WTC11 (cell line): ENCODE measurements around the gene FITM1. TPM values are rescaled to one million over a fixed set of nuclear protein-coding genes. Genes with fewer than 3 reads are reported as not detected.

ENCODE experiments used
- ATAC-seq: fragments of 200-7000 bp; cut with Tn5 transposase; 2 replicates; pipeline ENCODE4 v1.10.0; 2021; ENCODE audit warnings: mild to moderate bottlenecking, moderate library complexity
- CTCF ChIA-PET: fragments of 300-600 bp; sonication (Branson Sonifier 250); formaldehyde crosslinking; loops from one replicate; lab custom pipeline; 2021; ENCODE audit warnings: antibody characterized with exemption; lab: Charles Lee
- POLR2A ChIA-PET: fragments of 350-600 bp; sonication (Branson Sonifier 250); formaldehyde crosslinking; loops from one replicate; lab custom pipeline; 2021; ENCODE audit warnings: antibody characterized with exemption; lab: Charles Lee
- DNase-seq: peaks from one replicate; pipeline ENCODE4 v3.0.0; 2021; ENCODE audit warnings: low spot score
- H3K27ac Mint-ChIP-seq: 2 replicates; pipeline ENCODE4 v1.8.0; 2021; ENCODE audit warnings: mixed read lengths
- H3K27me3 Mint-ChIP-seq: 2 replicates; pipeline ENCODE4 v1.8.0; 2021; ENCODE audit warnings: low read depth, mild to moderate bottlenecking, moderate library complexity, mixed read lengths
- H3K36me3 Mint-ChIP-seq: 2 replicates; pipeline ENCODE4 v1.8.0; 2021; ENCODE audit warnings: mixed read lengths
- H3K4me1 Mint-ChIP-seq: 2 replicates; pipeline ENCODE4 v1.8.0; 2022; ENCODE audit warnings: mixed read lengths
- H3K4me3 Mint-ChIP-seq: 2 replicates; pipeline ENCODE4 v1.8.0; 2021; ENCODE audit warnings: mild to moderate bottlenecking, moderate library complexity, mixed read lengths
- H3K9me3 Mint-ChIP-seq: 2 replicates; pipeline ENCODE4 v1.8.0; 2021; ENCODE audit warnings: mixed read lengths
- ATF1 ChIP-seq: sonication (generic); formaldehyde crosslinking; IDR thresholded peaks from 2 replicates; pipeline ENCODE4 v1.8.1; 2023; ENCODE audit warnings: mild to moderate bottlenecking, moderate library complexity, missing genetic modification reagents
- CREB1 ChIP-seq: sonication (generic); formaldehyde crosslinking; IDR thresholded peaks from 2 replicates; pipeline ENCODE4 v1.8.0; 2023; ENCODE audit warnings: mild to moderate bottlenecking, missing genetic modification reagents
- ELF4 ChIP-seq: sonication (generic); formaldehyde crosslinking; IDR thresholded peaks from 2 replicates; pipeline ENCODE4 v1.8.1; 2022; ENCODE audit warnings: low read depth, mild to moderate bottlenecking, moderate library complexity, missing genetic modification reagents
- EMX1 ChIP-seq: fragments of 250-450 bp; sonication (Bioruptor Pico); IDR thresholded peaks from 2 replicates; pipeline ENCODE4 v1.8.0; 2021; ENCODE audit warnings: mild to moderate bottlenecking
- FOXJ3 ChIP-seq: sonication (generic); formaldehyde crosslinking; IDR thresholded peaks from 2 replicates; pipeline ENCODE4 v1.9.0; 2021; ENCODE audit warnings: missing genetic modification reagents, mild to moderate bottlenecking, borderline replicate concordance
- FOXP4 ChIP-seq: sonication (generic); formaldehyde crosslinking; IDR thresholded peaks from 2 replicates; pipeline ENCODE4 v1.8.0; 2022; ENCODE audit warnings: mild to moderate bottlenecking, missing genetic modification reagents
- GABPB1 ChIP-seq: sonication (generic); formaldehyde crosslinking; IDR thresholded peaks from 2 replicates; pipeline ENCODE4 v1.8.1; 2023; ENCODE audit warnings: mild to moderate bottlenecking, missing genetic modification reagents
- JAZF1 ChIP-seq: fragments of 250-450 bp; sonication (Bioruptor Pico); IDR thresholded peaks from 2 replicates; pipeline ENCODE4 v1.9.0; 2021; ENCODE audit warnings: moderate library complexity, mild to moderate bottlenecking, inconsistent platforms
- JUN ChIP-seq: sonication (generic); formaldehyde crosslinking; IDR thresholded peaks from 2 replicates; pipeline ENCODE4 v1.8.0; 2023; ENCODE audit warnings: mild to moderate bottlenecking, missing genetic modification reagents
- RORB ChIP-seq: fragments of 250-450 bp; sonication (Bioruptor Pico); IDR thresholded peaks from 2 replicates; pipeline ENCODE4 v1.9.0; 2021; ENCODE audit warnings: mild to moderate bottlenecking
- SMAD4 ChIP-seq: sonication (generic); formaldehyde crosslinking; IDR thresholded peaks from 2 replicates; pipeline ENCODE4 v1.8.0; 2022; ENCODE audit warnings: mild to moderate bottlenecking, missing genetic modification reagents
- TEAD4 ChIP-seq: sonication (generic); formaldehyde crosslinking; IDR thresholded peaks from 2 replicates; pipeline ENCODE4 v1.8.0; 2022; ENCODE audit warnings: mild to moderate bottlenecking, missing genetic modification reagents
- total RNA-seq: library from RNA; stranded (reverse); gene quantifications from 3 replicates; pipeline ENCODE4 v1.2.3, GENCODE V29; 2021
- TF ChIP-seq, protein P1 (sequence below): sonication (generic); formaldehyde crosslinking; conservative IDR thresholded peaks from 2 replicates; pipeline ENCODE4 v1.8.1; 2023; ENCODE audit warnings: mild to moderate bottlenecking, low read depth, missing genetic modification reagents, moderate library complexity
- TF ChIP-seq, protein P2 (sequence below): sonication (generic); formaldehyde crosslinking; IDR thresholded peaks from 2 replicates; pipeline ENCODE4 v1.8.0; 2023; ENCODE audit warnings: missing genetic modification reagents, mild to moderate bottlenecking, borderline replicate concordance
- TF ChIP-seq, protein P3 (sequence below): fragments of 200-600 bp; IDR thresholded peaks from 2 replicates; pipeline ENCODE4 v1.8.0; 2022; ENCODE audit warnings: antibody characterized with exemption
- TF ChIP-seq, protein P4 (sequence below): sonication (generic); formaldehyde crosslinking; IDR thresholded peaks from 2 replicates; pipeline ENCODE4 v1.8.1; 2022; ENCODE audit warnings: missing genetic modification reagents, borderline replicate concordance

The FITM1 gene
- total RNA-seq, 1 experiment from 2014 or later, result not detected

DNA sequence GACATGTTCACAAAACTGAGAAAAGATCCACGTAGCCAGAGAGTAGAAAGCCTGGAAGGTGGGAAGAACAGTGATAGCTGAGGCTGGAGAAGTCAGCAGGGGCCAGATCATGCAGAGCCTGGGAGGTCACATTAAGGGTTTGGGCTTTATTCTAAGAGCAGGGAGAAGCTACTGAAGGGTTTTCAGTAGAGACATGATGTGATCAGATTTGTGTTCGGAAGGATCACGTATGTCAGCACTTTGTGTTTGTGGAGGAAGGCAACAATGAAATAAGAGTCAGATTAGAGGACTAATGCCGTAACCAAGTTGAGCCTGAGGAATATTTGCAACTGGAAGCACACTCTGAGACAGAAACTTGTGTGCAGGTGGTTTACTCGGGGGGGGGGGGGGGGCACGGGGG is 40.6 kb upstream of the FITM1 start:
- POLR2A ChIA-PET, result interaction anchor here (0.6 to 6.5 kb wide), 6 partner anchors 9 to 57 kb away, joined by 3 to 67 read pairs (median 4); partner anchors contain the start of genes CARMIL3, DCAF11, NRL and PSME2
- Mint-ChIP-seq H3K27me3 (peaks cover 10% of the 10 kb centered on the region), H3K27ac (no peak overlapping the region), H3K4me1 (peaks cover 20% of the 10 kb centered on the region), H3K36me3 (no peaks in the 10 kb centered on the region), H3K4me3 (no peak overlapping the region), H3K9me3 (no peaks in the 10 kb centered on the region)
- CTCF ChIA-PET, result interaction anchor here (0.9 to 11.7 kb wide), 15 partner anchors 10 to 501 kb away, joined by 3 to 320 read pairs (median 6); partner anchors contain the start of genes CARMIL3, DCAF11, EMC9 and IRF9
- DNase-seq (no peak), ATAC-seq (no peak)
- no peak for TF ChIP-seq GABPB1 (CRISPR knock-in tag)
- TF ChIP-seq, protein P1, sequence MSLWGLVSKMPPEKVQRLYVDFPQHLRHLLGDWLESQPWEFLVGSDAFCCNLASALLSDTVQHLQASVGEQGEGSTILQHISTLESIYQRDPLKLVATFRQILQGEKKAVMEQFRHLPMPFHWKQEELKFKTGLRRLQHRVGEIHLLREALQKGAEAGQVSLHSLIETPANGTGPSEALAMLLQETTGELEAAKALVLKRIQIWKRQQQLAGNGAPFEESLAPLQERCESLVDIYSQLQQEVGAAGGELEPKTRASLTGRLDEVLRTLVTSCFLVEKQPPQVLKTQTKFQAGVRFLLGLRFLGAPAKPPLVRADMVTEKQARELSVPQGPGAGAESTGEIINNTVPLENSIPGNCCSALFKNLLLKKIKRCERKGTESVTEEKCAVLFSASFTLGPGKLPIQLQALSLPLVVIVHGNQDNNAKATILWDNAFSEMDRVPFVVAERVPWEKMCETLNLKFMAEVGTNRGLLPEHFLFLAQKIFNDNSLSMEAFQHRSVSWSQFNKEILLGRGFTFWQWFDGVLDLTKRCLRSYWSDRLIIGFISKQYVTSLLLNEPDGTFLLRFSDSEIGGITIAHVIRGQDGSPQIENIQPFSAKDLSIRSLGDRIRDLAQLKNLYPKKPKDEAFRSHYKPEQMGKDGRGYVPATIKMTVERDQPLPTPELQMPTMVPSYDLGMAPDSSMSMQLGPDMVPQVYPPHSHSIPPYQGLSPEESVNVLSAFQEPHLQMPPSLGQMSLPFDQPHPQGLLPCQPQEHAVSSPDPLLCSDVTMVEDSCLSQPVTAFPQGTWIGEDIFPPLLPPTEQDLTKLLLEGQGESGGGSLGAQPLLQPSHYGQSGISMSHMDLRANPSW (CRISPR knock-in tag), result no peak
- no peak for TF ChIP-seq RORB (CRISPR knock-in tag)
- no peak for TF ChIP-seq JUN (CRISPR knock-in tag)
- TF ChIP-seq TEAD4 (CRISPR knock-in tag), result no peak
- TF ChIP-seq ATF1 (CRISPR knock-in tag), result no peak
- TF ChIP-seq FOXJ3 (CRISPR knock-in tag), result no peak
- TF ChIP-seq ELF4, result no peak
- TF ChIP-seq, protein P2, sequence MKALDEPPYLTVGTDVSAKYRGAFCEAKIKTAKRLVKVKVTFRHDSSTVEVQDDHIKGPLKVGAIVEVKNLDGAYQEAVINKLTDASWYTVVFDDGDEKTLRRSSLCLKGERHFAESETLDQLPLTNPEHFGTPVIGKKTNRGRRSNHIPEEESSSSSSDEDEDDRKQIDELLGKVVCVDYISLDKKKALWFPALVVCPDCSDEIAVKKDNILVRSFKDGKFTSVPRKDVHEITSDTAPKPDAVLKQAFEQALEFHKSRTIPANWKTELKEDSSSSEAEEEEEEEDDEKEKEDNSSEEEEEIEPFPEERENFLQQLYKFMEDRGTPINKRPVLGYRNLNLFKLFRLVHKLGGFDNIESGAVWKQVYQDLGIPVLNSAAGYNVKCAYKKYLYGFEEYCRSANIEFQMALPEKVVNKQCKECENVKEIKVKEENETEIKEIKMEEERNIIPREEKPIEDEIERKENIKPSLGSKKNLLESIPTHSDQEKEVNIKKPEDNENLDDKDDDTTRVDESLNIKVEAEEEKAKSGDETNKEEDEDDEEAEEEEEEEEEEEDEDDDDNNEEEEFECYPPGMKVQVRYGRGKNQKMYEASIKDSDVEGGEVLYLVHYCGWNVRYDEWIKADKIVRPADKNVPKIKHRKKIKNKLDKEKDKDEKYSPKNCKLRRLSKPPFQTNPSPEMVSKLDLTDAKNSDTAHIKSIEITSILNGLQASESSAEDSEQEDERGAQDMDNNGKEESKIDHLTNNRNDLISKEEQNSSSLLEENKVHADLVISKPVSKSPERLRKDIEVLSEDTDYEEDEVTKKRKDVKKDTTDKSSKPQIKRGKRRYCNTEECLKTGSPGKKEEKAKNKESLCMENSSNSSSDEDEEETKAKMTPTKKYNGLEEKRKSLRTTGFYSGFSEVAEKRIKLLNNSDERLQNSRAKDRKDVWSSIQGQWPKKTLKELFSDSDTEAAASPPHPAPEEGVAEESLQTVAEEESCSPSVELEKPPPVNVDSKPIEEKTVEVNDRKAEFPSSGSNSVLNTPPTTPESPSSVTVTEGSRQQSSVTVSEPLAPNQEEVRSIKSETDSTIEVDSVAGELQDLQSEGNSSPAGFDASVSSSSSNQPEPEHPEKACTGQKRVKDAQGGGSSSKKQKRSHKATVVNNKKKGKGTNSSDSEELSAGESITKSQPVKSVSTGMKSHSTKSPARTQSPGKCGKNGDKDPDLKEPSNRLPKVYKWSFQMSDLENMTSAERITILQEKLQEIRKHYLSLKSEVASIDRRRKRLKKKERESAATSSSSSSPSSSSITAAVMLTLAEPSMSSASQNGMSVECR, result no peak
- no peak for TF ChIP-seq JAZF1 (CRISPR knock-in tag)
- no peak for TF ChIP-seq CREB1 (CRISPR knock-in tag)
- no peak for TF ChIP-seq SMAD4
- no peak for TF ChIP-seq FOXP4 (CRISPR knock-in tag)
- TF ChIP-seq, protein P3, sequence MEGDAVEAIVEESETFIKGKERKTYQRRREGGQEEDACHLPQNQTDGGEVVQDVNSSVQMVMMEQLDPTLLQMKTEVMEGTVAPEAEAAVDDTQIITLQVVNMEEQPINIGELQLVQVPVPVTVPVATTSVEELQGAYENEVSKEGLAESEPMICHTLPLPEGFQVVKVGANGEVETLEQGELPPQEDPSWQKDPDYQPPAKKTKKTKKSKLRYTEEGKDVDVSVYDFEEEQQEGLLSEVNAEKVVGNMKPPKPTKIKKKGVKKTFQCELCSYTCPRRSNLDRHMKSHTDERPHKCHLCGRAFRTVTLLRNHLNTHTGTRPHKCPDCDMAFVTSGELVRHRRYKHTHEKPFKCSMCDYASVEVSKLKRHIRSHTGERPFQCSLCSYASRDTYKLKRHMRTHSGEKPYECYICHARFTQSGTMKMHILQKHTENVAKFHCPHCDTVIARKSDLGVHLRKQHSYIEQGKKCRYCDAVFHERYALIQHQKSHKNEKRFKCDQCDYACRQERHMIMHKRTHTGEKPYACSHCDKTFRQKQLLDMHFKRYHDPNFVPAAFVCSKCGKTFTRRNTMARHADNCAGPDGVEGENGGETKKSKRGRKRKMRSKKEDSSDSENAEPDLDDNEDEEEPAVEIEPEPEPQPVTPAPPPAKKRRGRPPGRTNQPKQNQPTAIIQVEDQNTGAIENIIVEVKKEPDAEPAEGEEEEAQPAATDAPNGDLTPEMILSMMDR, result no peak
- TF ChIP-seq EMX1 (CRISPR knock-in tag), result no peak

DNA sequence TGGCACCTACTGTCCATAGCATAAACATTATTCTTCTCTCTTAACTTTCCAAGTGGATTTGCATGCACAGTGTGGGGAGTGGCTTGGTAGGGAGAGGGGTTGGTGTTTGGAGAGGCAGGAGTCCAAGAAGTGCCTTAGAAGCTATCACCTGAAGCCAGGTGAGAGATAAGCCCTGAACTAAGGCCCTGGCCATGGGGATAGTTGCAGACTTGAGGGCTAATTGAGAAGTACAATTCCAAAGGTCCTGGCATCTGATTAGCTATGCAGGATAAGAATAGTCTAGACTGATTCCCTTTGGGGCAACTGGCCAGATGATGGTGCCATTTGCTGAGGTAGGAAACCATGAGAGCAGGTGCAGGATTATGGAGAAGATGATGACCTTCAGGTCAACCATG is 38.4 kb upstream of the FITM1 start:
- Mint-ChIP-seq H3K9me3 (no peaks in the 10 kb centered on the region), H3K27ac (peak overlapping the region; percentile 67; the same call in 1 of the 2 replicates), H3K4me1 (peaks cover 32% of the 10 kb centered on the region), H3K4me3 (no peak overlapping the region; the same call in 1 of the 2 replicates), H3K36me3 (peaks cover 11% of the 10 kb centered on the region), H3K27me3 (peaks cover 10% of the 10 kb centered on the region)
- POLR2A ChIA-PET, result interaction anchor here (4.7 to 6.5 kb wide), 2 partner anchors 11 to 34 kb away, joined by 38 to 67 read pairs; no protein-coding TSS in a partner anchor
- DNase-seq (no peak), ATAC-seq (no peak)
- CTCF ChIA-PET, result interaction anchor here (0.7 to 11.7 kb wide), 10 partner anchors 11 to 340 kb away, joined by 3 to 320 read pairs (median 12); partner anchors contain the start of genes CARMIL3, EMC9 and IRF9
- 0 out of 2 replicates have a peak, but pooled peaks have one; percentile 36 for TF ChIP-seq GABPB1 (CRISPR knock-in tag)
- TF ChIP-seq, protein P4, sequence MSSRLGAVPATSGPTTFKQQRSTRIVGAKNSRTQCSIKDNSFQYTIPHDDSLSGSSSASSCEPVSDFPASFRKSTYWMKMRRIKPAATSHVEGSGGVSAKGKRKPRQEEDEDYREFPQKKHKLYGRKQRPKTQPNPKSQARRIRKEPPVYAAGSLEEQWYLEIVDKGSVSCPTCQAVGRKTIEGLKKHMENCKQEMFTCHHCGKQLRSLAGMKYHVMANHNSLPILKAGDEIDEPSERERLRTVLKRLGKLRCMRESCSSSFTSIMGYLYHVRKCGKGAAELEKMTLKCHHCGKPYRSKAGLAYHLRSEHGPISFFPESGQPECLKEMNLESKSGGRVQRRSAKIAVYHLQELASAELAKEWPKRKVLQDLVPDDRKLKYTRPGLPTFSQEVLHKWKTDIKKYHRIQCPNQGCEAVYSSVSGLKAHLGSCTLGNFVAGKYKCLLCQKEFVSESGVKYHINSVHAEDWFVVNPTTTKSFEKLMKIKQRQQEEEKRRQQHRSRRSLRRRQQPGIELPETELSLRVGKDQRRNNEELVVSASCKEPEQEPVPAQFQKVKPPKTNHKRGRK (CRISPR knock-in tag), result no peak
